Heart left ventricle (tissue), 13 donors: ENCODE results near the gene RYR3.

Source experiments
- POLR2A ChIP-seq, 2 donors: fragments of 450-650 bp; IDR thresholded peaks; one replicate each; pipeline ENCODE4 v1.6.1; 2017; ENCODE audit warnings: antibody characterized with exemption in 2 of 2, mild to moderate bottlenecking in 2 of 2, moderate library complexity in 2 of 2
- TF ChIP-seq, protein P1 (sequence below), 12 donors: fragments of 200-600 bp; sonication (generic) in 4 of 12; IDR thresholded peaks; one replicate each; pipeline versions ENCODE4 v1.5.0 to v1.8.0; 2018 to 2022; ENCODE audit warnings: antibody characterized with exemption in 12 of 12, mild to moderate bottlenecking in 5 of 12
- donor health status: ischemic (EF 13 %, LVEDD 7.1; RV severe dilation, severe dysfunction).
- donor health status: DM: no; HTN: yes; CAD: no.
- donor health status: DM: no; HTN: no; CAD: no.
- donor health status: ischemic (EF 25% LVEDD 6.9; RV normal size, moderate dysfunction).
- donor health status: ischemic (EF 25% LVEDD 5.7; RV mildly dilated, moderate dysfunction).
- donor health status: ischemic (EF 35%, LVEDD 5.7; RV mildly dilated, moderate dysfunction).
- donor health status: nonischemic (EF 11% LVEDD 7.7; RV severe dilation, severe dysfunction).
- donor health status: DM: yes; HTN: yes; CAD: no.
- donor health status: PGD.
- donor health status: ischemic (EF 29% LVEDD 5.4; RV normal size, mild dysfunction).
- donor health status: nonischemic (EF 23%, LVEDD 6.1; RV moderate dilation, normal function).

DNA sequence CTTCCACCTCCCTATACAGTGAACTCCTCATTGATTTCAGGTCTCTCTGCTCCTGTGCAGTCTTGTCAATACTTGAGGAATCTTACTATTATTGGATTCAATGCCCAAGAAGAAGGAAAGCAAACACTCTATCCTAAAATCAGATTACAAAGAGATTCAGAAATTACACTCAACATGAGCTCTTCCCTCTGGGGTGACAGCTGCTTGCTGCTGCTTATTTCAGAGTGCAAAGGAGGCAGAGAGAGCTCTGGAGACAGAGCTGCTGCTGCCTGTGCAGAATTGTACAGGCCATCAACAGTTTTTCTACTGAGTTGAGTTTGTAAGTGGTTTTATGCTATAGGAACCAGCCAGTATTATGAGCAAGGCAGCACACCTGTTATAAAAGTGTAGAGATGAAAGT, 7.1 kb downstream of the RYR3 start:
- TF ChIP-seq, protein P1, sequence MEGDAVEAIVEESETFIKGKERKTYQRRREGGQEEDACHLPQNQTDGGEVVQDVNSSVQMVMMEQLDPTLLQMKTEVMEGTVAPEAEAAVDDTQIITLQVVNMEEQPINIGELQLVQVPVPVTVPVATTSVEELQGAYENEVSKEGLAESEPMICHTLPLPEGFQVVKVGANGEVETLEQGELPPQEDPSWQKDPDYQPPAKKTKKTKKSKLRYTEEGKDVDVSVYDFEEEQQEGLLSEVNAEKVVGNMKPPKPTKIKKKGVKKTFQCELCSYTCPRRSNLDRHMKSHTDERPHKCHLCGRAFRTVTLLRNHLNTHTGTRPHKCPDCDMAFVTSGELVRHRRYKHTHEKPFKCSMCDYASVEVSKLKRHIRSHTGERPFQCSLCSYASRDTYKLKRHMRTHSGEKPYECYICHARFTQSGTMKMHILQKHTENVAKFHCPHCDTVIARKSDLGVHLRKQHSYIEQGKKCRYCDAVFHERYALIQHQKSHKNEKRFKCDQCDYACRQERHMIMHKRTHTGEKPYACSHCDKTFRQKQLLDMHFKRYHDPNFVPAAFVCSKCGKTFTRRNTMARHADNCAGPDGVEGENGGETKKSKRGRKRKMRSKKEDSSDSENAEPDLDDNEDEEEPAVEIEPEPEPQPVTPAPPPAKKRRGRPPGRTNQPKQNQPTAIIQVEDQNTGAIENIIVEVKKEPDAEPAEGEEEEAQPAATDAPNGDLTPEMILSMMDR (IDR thresholded peaks at IDR 0.05): no peak
- no peak for TF ChIP-seq POLR2A (IDR thresholded peaks at IDR 0.05)
